Activated naive CD4-positive, alpha-beta T cell treated with anti-CD3 and anti-CD28 coated beads, Interleukin-2, amount 50 U/mL, for 72 hours (primary cell): ENCODE results near the gene ZNF282. TPM values are rescaled to one million over a fixed set of nuclear protein-coding genes. Genes with fewer than 3 reads are reported as not detected.
A peak's percentile ranks its signal among the peaks of the same experiment; 100 is the strongest.
"Not testable (repeated sequence)": the region's sequence is repeated elsewhere in the genome, so short reads cannot be mapped to it uniquely, and the experiment has no call there.

Experiments used
- ATAC-seq, 2 donors: fragments of 150-1000 bp; cut with Tn5 transposase; 2 replicates each; pipeline ENCODE4 v1.10.0; 2021; ENCODE audit warnings: mild to moderate bottlenecking in 2 of 2, moderate library complexity in 2 of 2
- DNase-seq, 2 donors: peaks; one replicate each; pipeline ENCODE4 v3.0.0; 2021 to 2022; ENCODE audit warnings: low spot score in 2 of 2
- H3K27ac Mint-ChIP-seq, 2 donors: one replicate each; pipeline ENCODE4 v1.8.0; 2022; ENCODE audit warnings: mild to moderate bottlenecking in 2 of 2, mixed read lengths in 2 of 2
- H3K36me3 Mint-ChIP-seq, 2 donors: one replicate each; pipeline ENCODE4 v1.8.0; 2022; ENCODE audit warnings: mixed read lengths in 2 of 2
- H3K9me3 Mint-ChIP-seq, 2 donors: one replicate each; pipeline ENCODE4 v1.8.0; 2022; ENCODE audit warnings: mixed read lengths in 2 of 2
- total RNA-seq, 2 donors: library from RNA; stranded (reverse); gene quantifications; one replicate each; pipeline ENCODE4 v1.2.3, GENCODE V29; 2022

Gene ZNF282
- total RNA-seq, 2 donors from 2014 or later: 23.5 to 35.6 TPM

GRCh38 chr7:149257146-149257545, 61.8 kb downstream of the ZNF282 start:
- Mint-ChIP-seq H3K36me3 (no peaks in the 10 kb centered on the region), H3K27ac (no peak overlapping the region), H3K9me3 (no peaks in the 10 kb centered on the region)
- ATAC-seq (no peak), DNase-seq (no peak)

GRCh38 chr7:149261316-149261828, 66.0 kb downstream of the ZNF282 start:
- Mint-ChIP-seq H3K36me3 (peaks cover 0 to 4% of the 10 kb centered on the region in 2 donors), H3K9me3 (no peaks in the 10 kb centered on the region), H3K27ac (peak overlapping the region; percentile 74 to 91)
- DNase-seq (no peak), ATAC-seq (peak; percentile 21 to 40)

DNA sequence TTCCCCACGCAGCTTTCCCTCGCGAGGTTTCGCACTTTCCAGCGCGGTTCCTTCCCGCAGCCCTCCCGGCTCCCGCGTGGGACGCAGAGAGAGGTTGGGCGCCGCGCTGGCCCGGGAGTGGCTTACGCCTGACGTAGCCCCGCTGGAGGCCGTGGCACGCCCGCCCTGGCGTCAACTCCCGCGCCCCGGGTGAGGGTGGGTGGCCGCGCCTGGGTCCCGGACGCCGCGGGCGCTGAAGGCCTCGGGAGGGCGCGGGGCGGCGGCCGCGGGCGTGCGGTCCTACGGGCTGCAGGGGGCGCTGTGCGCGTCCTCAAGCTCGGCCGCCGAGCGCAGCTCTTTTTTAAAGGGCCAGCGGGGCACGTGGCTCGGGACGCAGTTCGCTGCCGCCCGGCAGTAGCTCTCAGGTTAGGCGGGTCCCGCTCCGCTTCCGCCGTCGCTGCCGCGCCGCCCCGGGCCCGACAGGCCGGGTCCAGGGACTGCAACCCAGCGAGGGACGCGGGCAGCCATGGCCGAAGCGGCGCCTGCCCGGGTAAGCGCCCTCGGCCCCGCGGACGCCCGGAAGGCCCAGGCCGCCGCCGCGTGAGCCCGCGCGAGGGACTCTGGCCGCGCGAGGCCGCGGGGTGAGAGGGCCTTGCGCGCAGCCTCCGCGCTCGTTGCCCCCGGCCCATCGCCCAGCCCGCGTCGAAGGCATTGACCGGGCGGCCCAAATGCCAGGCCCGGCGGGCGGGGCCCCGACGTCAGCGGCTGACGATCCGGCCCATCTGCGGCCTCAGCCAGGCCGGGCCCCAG, 66.7 kb downstream of the ZNF282 start, which contains the start of gene ZNF783:
TSS of gene ZNF783 (plus strand) at position 368 of the 789 bp plus-strand sequence. CDS start at position 506, 138 bp downstream.
- no peaks in the 10 kb centered on the region for H3K9me3 Mint-ChIP-seq
- H3K27ac Mint-ChIP-seq: peak within 1 kb of the TSS; percentile 88 to 92
- peak; percentile 78 to 93 for ATAC-seq
- DNase-seq: peak; percentile 84 to 85
- H3K36me3 Mint-ChIP-seq: peaks cover 4 to 7% of the 10 kb centered on the region in 2 donors

GRCh38 chr7:149266451-149266850, 71.1 kb downstream of the ZNF282 start:
- no peak for ATAC-seq
- no peak for DNase-seq
- Mint-ChIP-seq H3K27ac (peak overlapping the region; percentile 18 to 74), H3K9me3 (no peaks in the 10 kb centered on the region), H3K36me3 (peaks cover 16 to 26% of the 10 kb centered on the region in 2 donors)

- peaks cover 16 to 26% of the 10 kb centered on the region in 2 donors for H3K36me3 Mint-ChIP-seq
- H3K9me3 Mint-ChIP-seq: no peaks in the 10 kb centered on the region
- ATAC-seq (no peak), DNase-seq (no peak)
- peak overlapping the region in 1 of 2 donors; percentile 12 for H3K27ac Mint-ChIP-seq
These were observed 72.4 kb downstream of the ZNF282 start for GRCh38 chr7:149267733-149268132.

- peaks cover 5 to 29% of the 10 kb centered on the region in 2 donors for H3K36me3 Mint-ChIP-seq
- not testable (repeated sequence) for ATAC-seq, H3K9me3 Mint-ChIP-seq, DNase-seq
- peak overlapping the region in 1 of 2 donors; percentile 29 for H3K27ac Mint-ChIP-seq
These were observed 79.1 kb downstream of the ZNF282 start for GRCh38 chr7:149274424-149274823.

Other genes starting within 250 kb of the ZNF282 start
- 10 to 100 TPM; 56.7 to 78.0 TPM for gene PDIA4, start 167.0 kb upstream of the ZNF282 start, total RNA-seq
- 1 to 10 TPM; 4.3 to 4.7 TPM for gene ZNF786, start 104.8 kb upstream of the ZNF282 start, total RNA-seq
- gene ZNF425, start 69.2 kb upstream of the ZNF282 start, total RNA-seq: under 1 TPM; 0.34 to 0.45 TPM
- gene ZNF398, start 48.1 kb upstream of the ZNF282 start, total RNA-seq: 1 to 10 TPM; 6.6 to 8.7 TPM
- gene ZNF212, start 44.1 kb downstream of the ZNF282 start, total RNA-seq: 10 to 100 TPM; 12.1 to 13.3 TPM
- gene ZNF783, start 66.7 kb downstream of the ZNF282 start, total RNA-seq: 10 to 100 TPM in 1 of 2 donors, 1 to 10 TPM in 1; 7.6 to 18.2 TPM